HG03521 (cell line): Measurements from ENCODE around the gene SAG.
A peak's percentile ranks its signal among the peaks of the same experiment; 100 is the strongest.
"Not testable (repeated sequence)": the region's sequence is repeated elsewhere in the genome, so short reads cannot be mapped to it uniquely, and the experiment has no call there.

Experiments used
- ATAC-seq: cut with Tn5 transposase; IDR thresholded peaks from one replicate; pipeline ENCODE4 v1.9.1; 2021; ENCODE audit warnings: mild to moderate bottlenecking, moderate library complexity; ENCODE audit not compliant: unreplicated experiment

Gene SAG

DNA sequence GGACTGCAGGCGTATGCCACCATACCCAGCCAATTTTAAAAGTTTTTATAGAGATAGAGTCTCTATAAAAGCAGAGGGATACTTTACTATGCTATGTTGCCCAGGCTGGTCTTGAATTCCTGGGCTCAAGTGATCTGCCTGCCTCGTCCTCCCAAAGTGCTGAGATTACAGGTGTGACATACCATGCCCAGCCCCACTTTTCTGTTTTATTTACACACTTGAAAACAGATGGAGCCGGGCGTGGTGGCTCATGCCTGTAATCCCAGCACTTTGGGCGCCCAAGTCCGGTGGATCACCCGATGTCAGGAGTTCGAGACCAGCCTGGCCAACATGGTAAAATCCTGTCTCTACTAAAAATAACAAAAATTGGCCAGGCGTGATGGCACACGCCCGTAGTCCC is 67.2 kb downstream of the SAG start:
- ATAC-seq, result not testable (repeated sequence)

DNA sequence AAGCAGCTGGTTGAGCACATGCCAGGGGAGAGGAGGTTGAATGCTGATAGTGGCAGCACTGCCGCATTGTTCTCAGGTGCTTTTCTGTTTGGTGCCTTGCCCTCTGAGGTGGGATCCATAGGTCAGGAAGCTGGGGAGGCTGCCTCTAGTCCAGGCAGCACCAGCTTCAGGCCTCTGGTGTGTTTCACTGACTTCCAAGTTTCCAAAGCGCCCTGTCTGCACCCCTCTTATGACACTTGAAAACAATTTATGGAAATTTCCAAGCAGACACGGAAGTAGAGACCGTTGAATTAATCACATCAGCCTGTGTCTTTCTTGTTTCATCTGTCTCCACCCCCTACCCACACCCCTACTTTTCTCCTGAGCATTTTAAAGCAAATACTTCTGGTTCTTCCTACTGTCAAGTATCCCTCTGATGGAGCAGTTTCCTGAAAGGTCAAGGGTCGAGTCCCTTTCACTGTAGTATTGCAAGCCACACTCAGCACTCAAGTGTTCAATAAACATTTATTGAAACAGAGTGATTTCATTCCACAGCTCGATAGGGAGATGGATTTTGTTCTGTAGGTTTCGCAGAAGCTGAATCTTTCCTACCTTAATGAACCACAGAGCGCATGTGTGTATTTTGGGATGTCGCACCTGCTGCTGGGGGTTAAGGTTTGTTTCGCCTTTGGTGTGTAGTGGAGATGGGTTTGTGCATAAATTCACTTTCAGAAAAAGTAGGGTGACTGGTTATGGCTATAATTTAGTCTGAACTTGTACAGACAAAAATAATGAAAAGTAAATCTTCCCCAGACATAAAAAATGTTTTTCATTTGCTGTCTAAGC is 68.1 kb downstream of the SAG start:
- ATAC-seq, result no peak

DNA sequence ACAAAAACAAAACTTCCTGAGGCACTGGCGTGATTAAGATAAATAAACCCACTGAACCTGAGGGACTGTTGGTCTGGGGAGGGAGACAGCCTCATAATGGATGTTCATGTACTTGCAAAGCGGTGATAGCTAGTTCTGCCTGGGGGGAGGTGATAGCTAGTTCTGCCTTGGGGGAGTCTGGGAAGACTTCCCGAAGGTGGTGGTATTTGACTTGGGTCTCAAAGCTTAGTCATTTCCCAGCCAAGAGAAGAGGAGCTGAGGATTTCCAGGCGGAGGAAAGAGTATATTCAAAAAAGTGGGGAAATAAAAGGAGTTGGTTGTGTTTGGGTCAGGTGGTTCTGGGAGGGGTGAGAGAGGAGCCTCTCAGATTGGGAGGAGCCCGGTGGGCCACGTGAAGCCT is 71.4 kb downstream of the SAG start:
- ATAC-seq, result no peak

DNA sequence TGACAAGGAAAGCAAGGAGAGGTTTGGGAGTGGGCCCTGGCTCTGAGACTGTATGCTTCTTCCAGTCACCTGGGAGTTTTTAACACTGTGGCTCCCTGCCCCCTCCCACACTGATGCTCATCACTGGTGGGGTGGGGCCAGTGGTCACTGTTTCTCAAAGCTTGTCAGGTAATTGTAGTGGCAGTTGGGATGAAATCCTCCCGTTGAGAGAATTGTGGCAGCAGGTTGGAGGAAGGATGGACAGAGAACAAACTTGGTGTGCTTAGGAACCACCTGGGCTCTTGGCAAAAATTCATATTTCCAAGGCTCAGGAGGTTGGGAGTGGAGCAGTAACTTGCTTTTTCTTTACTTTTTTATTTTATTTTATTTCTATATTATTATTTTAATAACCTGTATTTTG is 71.8 kb downstream of the SAG start:
- ATAC-seq, result no peak

DNA sequence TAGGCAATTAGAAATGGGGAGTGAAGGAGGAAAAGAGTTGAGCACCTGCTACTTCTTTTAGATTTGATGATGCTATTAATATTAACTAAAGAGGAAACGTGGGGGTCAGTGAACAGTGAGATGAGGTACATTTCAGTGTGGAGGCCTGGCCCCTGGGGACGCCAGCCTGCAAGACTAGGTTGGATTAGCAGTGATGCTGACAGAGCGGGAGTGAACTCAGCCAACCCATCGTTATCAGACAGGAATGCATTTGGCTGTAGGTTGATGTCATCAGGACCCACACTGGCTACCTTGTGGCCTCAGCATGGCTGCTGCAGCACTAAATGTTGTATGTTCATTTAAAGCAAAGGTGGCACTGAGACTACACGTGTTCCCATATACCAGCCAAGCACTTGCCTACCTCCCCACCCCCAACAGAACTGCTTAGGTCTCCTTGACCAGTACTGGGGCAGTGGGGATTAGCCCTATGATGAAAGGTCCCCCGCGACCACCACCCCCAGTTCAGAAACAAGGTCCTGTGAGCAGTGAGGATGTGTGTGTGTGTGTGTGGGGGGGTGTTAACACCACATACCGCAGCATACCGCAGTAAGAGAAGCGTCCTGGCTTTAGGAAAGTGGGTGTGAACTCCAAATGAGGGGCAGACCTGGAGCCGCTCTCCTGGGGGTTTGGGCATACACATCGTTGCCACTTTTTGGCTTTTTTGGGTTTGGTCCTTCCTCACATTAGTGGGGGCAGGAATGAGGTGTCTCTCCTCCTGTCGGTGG is 72.7 kb downstream of the SAG start:
- no peak for ATAC-seq

DNA sequence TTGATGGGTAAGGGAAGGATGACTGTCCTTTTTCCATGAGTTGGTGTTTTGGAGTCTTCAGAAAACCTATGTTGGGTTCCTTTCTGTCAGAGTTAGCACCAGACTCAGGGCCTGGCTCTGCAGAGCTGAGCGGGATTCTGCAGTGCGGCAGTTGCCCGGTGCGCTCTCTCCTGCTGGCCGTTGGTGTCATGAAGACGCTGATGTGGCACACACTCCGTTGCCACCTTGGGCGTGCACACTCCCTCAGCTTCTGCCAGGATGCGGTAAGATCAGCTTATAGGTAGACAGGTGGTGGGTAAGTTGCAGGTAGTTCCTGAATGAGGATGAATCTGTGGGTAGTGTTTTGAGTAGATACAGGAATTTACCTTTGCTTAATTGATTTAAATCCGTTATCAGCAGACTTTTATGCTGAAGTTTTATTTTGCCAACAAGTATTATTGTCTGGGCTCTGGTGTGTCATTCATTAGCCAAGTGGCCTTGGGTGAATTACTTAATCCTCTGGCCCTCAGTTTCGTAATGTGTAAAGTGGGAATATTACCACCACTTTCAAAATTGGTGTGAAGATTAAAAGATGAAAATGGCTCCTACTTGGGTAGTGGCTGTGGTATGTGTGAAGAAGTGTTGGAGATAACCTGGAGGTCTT is 73.5 kb downstream of the SAG start:
- ATAC-seq, result no peak

DNA sequence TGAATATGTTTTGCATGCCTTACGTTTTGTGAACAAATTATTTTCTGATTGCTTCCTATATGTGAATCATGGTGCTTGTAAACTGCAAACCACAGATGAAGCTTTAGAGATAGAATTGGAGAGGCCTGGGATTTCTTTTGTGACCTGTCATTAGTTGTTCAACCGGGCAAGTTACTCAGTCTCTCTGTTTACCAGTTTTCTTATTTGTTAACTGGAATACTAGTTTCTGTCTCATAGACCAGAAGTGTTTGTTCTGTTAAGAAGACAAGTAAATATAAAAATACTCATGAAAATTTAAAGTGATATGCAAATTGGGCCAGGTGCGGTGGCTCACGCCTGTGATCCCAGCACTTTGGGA is 74.0 kb downstream of the SAG start:
- no peak for ATAC-seq

DNA sequence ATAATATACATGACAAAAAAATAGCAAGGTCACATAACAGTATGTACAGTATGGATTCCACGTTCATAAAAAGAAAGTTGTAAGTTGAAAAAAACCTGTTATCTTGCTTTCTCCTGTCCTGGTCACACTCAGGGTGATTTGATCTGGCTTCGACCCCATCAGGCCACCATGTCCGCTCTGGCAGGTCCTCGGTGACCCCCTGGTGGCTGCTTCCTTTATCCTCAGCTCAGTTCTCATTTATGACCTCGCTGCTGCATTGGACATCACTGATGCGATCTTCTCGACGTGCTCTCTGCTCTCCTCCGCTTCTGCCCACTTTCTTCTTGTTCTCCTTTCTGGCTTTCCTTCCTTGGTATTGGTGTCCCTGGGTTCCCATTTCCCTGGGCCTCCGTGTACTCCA is 76.4 kb downstream of the SAG start:
- ATAC-seq, result no peak

DNA sequence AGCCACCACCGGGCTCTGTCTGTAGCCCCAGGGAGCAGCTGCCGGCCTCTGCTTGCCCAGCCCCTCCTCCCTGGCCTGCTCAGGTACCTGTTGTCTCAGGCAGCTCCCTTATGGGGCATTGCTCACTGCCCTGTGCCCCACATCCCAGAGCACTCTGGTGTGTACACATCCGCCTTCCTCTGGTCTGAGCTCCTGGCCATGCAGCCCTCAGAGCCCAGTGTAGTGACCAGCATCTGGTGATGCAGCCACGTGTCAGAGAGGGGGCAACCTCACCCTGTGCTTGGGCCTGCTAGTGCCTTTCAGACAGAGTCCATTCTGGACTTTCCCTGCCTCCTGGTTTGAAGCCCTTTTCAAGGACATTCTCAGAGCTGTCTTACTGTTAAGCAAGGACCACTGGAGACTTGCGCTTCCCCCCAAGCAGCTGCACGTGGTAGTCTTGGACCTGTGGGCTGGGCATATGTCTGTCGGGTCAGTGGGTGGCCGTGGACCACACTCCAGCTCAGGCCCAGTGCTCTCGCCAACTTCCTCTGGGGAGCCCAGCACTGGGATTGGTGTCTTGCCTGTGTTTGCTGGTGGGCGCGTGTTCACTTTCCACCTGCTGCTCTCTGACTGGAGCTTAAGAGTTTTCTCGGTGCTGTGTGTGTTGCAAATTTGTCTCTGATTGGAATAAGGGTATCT is 77.3 kb downstream of the SAG start:
- peak; percentile 5 for ATAC-seq

DNA sequence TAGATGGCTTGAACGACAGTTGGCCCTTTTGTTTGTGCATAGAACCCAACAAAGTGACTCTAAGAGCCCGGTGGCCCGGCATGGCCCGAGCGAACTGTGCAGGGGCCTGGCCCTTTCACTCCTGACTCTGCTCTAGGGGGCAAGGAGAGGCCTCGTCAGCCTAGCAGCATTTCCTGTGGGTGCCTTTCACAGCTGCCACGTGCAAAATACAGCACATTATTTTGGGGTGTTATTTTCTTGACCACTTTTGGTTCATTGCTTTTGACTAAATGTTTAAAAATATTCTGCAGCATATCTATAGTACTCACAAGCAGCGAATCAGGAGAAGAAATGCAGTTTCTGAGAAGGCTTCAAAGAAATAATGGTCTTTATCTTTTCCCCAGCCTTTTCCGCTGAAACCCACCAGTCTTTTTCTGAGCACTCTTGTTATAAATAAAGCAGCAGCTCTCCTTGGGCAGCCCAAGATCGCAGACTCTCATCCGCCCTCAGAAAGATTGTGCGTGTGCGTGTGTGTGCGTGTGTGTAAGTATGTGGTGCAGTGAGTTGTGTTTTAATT is 78.0 kb downstream of the SAG start:
- ATAC-seq, result peak; percentile 59

DNA sequence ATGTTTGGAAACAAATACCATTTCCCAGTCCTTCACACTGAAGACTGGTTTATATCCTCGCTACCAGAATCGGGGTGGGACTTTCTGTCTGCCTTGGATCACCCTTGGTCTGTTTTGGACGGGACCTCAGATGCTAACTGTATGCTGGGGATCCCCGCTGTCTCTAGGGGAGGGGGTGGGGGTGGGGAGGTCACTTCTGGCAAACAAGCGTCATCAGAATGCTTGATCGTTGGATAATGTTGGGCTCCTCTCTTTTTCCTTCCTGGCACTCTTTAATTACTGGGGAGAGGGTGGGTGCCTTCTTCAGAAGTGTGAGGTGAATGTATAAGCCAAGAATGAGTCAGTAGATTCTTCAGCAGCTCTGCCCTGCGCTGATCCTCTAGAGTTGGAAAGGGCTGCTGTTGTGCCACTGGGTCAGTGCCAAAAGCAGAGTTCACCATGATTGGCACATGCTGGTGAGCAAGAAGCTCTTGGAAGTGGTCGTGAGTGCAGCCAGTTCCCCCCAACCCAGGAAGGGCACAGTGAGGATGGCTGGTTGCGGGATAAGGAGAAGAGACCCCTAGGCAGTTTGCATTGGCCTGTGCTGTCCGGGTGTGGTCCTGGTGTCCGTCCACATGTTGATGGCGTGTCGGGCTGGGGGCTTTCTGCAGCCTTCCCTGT is 78.9 kb downstream of the SAG start:
- ATAC-seq, result no peak

DNA sequence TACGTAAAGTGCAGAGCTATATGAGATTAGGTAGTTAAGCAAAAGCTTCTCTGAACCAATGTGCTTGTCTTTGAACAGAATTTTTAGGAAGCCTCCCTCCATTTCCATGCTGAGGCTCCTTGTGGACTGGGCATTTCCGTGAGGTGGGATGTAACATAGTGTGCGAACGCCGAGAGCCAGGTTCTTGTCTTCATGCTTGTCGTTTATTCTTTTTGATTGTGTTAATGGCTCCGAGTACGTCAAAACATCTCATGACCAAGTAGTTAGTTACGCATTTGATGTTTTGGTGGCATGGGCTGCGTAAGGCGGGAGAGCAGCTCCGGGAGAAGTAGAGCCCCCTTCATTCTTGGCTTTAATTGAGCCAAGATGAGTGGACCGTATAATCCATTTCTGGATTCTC is 79.6 kb downstream of the SAG start:
- ATAC-seq, result no peak

DNA sequence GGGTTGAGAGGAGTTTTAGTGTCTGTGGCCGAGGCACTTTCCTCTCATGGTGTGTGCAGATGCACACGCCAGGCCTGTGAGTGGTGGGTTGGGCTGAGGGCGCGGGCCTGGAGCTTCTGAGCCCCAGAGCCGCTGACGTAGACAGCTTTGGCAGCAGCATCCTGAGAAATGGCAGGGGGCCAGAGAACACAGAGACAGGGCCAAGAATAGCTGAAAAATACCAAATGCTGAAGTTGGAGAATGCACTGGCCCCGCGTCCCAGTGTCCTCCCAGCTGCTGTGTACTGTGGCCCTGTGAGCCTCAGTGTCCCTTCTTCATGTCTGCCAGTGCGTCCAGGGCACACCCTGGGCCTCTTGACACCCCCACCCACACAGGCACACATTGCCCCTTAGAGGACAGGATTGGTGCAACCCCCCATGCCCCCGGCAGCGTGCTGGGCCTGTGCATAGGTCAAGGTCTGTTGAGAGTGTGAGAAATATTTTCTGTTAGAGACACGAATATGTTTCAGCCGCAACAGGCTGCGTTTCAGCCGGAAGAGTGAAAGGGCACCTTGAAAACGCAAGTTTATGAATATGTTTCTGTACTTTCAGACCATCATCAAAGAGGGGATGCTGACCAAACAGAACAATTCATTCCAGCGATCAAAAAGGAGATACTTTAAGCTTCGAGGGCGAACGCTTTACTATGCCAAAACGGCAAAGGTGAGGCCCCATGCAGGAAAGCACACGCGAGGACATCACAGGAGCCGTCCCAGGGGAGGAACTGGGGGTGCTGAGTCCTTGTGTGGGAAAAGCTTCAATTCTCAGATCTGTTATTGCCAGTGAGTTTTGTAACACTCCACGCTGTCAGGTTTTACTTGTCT is 80.3 kb downstream of the SAG start:
- ATAC-seq, result no peak

DNA sequence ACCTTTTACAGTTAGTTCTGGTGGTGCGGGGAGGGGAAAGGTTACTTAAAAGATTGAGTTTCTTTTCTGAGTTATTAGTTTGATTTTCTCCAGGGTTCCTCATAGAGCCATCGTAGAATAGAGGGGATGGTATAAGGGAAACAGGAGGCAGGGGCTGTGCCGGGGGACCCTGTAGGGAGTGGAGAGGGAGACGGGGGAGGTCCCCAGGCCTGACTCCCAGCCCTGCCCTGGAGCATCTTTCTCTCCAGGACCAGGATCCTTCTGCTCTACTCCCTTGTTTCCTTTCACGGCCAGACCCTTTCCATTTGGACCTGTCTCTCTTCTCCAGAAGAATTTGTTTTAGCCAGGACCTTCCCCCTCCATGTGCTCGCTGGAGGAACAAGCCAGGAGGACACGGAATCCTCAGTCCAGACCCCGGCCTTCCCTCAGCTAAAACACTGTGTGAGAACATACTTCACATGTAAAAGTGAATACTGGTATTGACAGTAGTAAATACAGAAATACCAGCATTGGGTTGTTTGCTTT is 82.0 kb downstream of the SAG start:
- no peak for ATAC-seq

DNA sequence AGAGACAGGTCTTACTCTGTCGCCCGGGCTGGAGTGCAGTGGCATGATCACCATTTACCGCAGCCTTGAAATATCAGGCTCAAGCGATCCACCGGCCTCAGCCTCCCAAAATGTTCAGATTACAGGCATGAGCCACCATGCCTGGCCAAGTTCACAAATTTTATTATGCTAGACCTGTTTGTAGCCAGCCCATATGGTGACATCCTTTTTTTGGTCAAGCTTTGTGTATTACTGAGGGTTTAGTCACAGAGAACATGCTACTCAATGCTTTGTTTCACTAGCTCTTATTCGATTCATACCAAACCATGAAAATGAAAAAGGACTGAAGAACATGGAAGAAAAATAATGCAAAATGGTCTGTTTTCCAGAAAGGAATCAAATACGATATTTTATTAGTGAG is 88.1 kb downstream of the SAG start:
- no peak for ATAC-seq
